ENCODE data around the gene JSRP1. TPM values are rescaled to one million over a fixed set of nuclear protein-coding genes. Genes with fewer than 3 reads are reported as not detected.
A peak's percentile ranks its signal among the peaks of the same experiment; 100 is the strongest.

Gene JSRP1
- total RNA-seq, 6 experiments from 2014 or later: 0.28 to 0.81 (median 0.42) TPM; not detected in 3

- no CpG with 5 or more reads among the region's 82 CpGs for WGBS (ENCODE audit: insufficient coverage, low coverage, low lambda C conversion rate, missing lambda C conversion rate)
- H3K9me3 ChIP-seq: no peaks in the 10 kb centered on the region
Measured at GRCh38 chr19:2290441-2291184, 34.4 kb upstream of the JSRP1 start.

GRCh38 chr19:2289714-2290435, 33.7 kb upstream of the JSRP1 start:
- WGBS (ENCODE audit: insufficient coverage, low coverage, low lambda C conversion rate, missing lambda C conversion rate): 0% methylated on average over 4 of the region's 74 CpGs
- intact Hi-C loops (cut with DNase I): no loop called here
- DNase-seq (peak in 1 of 3 donors; percentile 52), ATAC-seq (peak; percentile 41 to 54 (median 44))
- Histone ChIP-seq H3K9me3 (no peaks in the 10 kb centered on the region), H3K4me3 (peak overlapping the region; percentile 25 to 35 (median 29)), H3K27ac (peak overlapping the region in 1 of 3 donors; percentile 47), H3K27me3 (peaks cover 0 to 21% of the 10 kb centered on the region in 2 donors), H3K36me3 (no peaks in the 10 kb centered on the region), H3K4me1 (peaks cover 0 to 18% (median 0%) of the 10 kb centered on the region in 4 donors)
- no peak for TF ChIP-seq POLR2A (IDR thresholded peaks at IDR 0.05)
- TF ChIP-seq, protein P1, sequence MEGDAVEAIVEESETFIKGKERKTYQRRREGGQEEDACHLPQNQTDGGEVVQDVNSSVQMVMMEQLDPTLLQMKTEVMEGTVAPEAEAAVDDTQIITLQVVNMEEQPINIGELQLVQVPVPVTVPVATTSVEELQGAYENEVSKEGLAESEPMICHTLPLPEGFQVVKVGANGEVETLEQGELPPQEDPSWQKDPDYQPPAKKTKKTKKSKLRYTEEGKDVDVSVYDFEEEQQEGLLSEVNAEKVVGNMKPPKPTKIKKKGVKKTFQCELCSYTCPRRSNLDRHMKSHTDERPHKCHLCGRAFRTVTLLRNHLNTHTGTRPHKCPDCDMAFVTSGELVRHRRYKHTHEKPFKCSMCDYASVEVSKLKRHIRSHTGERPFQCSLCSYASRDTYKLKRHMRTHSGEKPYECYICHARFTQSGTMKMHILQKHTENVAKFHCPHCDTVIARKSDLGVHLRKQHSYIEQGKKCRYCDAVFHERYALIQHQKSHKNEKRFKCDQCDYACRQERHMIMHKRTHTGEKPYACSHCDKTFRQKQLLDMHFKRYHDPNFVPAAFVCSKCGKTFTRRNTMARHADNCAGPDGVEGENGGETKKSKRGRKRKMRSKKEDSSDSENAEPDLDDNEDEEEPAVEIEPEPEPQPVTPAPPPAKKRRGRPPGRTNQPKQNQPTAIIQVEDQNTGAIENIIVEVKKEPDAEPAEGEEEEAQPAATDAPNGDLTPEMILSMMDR (IDR thresholded peaks at IDR 0.05): no peak

More at GRCh38 chr19:2290441-2291184, 34.4 kb upstream of the JSRP1 start:
- DNase-seq (no peak), ATAC-seq (peak in 1 of 4 donors; percentile 24)
- peak overlapping the region in 1 of 3 donors; percentile 47 for H3K27ac ChIP-seq
- H3K4me1 ChIP-seq: peaks cover 0 to 18% (median 0%) of the 10 kb centered on the region in 4 donors
- peak overlapping the region; percentile 25 to 35 (median 29) for H3K4me3 ChIP-seq
- H3K36me3 ChIP-seq: no peaks in the 10 kb centered on the region
- intact Hi-C loops (cut with DNase I): no loop called here
- TF ChIP-seq, protein P1 (IDR thresholded peaks at IDR 0.05): no peak
- TF ChIP-seq POLR2A (IDR thresholded peaks at IDR 0.05): no peak
- H3K27me3 ChIP-seq: peaks cover 0 to 21% of the 10 kb centered on the region in 2 donors

- Histone ChIP-seq H3K27ac (peak overlapping the region in 1 of 3 donors; percentile 47), H3K36me3 (no peaks in the 10 kb centered on the region), H3K27me3 (peaks cover 0 to 21% of the 10 kb centered on the region in 2 donors), H3K4me1 (peaks cover 0 to 18% (median 0%) of the 10 kb centered on the region in 4 donors), H3K9me3 (no peaks in the 10 kb centered on the region), H3K4me3 (no peak overlapping the region)
- ATAC-seq: peak in 1 of 4 donors; percentile 8
- TF ChIP-seq POLR2A (IDR thresholded peaks at IDR 0.05): no peak
- TF ChIP-seq, protein P1 (IDR thresholded peaks at IDR 0.05): no peak
- DNase-seq: no peak
- WGBS (ENCODE audit: insufficient coverage, low coverage, low lambda C conversion rate, missing lambda C conversion rate): 28% methylated on average over 9 of the region's 28 CpGs
- intact Hi-C loops (cut with DNase I): no loop called here
Measured at GRCh38 chr19:2288818-2289713, 32.8 kb upstream of the JSRP1 start.

DNA sequence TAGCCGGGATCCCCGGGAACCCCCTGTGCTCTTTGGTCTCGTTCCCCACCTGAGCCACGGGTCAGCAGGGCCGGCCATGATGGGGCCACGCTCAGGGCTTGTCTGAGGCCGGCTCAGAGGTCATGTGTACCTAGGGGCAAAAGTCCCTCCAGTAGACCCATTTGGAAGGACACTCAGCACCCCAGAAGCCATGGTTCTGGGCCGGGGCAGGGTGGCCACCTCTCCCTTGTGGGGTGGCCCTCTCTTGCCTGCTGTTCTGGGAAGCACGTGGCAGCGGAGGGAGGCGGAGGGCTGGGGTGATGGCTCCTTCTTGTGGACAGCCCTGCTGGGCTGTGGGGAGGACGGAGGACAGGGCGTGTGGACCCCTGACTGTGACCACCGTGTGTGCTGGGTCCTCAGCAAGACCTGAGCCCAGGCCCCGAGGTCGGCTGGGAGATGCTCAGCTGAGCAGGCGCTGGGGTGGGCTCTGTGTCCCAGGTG, 32.2 kb upstream of the JSRP1 start:
- peaks cover 0 to 21% of the 10 kb centered on the region in 2 donors for H3K27me3 ChIP-seq
- DNase-seq: no peak
- no peaks in the 10 kb centered on the region for H3K9me3 ChIP-seq
- no peak overlapping the region for H3K27ac ChIP-seq
- no CpG with 5 or more reads among the region's 17 CpGs for whole genome bisulfite sequencing (ENCODE audit: insufficient coverage, low coverage, low lambda C conversion rate, missing lambda C conversion rate)
- no peak overlapping the region for H3K4me3 ChIP-seq
- ATAC-seq: peak in 2 of 4 donors; percentile 3 to 13
- TF ChIP-seq POLR2A (IDR thresholded peaks at IDR 0.05): no peak
- TF ChIP-seq, protein P1 (IDR thresholded peaks at IDR 0.05): no peak
- intact Hi-C loops (cut with DNase I): no loop called here
- peaks cover 0 to 18% (median 0%) of the 10 kb centered on the region in 4 donors for H3K4me1 ChIP-seq
- H3K36me3 ChIP-seq: no peaks in the 10 kb centered on the region
